Measurements from ENCODE around the gene BEX5.
"Not testable (repeated sequence)": the region's sequence is repeated elsewhere in the genome, so short reads cannot be mapped to it uniquely, and the experiment has no call there.

The BEX5 gene

GRCh38 chrX:102155806-102156179, at the start of gene BEX5:
TSS of gene BEX5 (minus strand) at chrX:102155977. CDS start at chrX:102154265, 1,712 bp downstream.
- in situ Hi-C loops (cut with MboI; ENCODE audit: low pct_unique_long_range_greater_than_20kb, low sequenced_read_pairs, unreplicated experiment): no loop called here
- DNase-seq (ENCODE audit: low spot score): no peak
- no peak for TF ChIP-seq CTCF (IDR thresholded peaks at IDR 0.05; ENCODE audit: extremely low read depth, insufficient read depth, missing control alignments)

DNA sequence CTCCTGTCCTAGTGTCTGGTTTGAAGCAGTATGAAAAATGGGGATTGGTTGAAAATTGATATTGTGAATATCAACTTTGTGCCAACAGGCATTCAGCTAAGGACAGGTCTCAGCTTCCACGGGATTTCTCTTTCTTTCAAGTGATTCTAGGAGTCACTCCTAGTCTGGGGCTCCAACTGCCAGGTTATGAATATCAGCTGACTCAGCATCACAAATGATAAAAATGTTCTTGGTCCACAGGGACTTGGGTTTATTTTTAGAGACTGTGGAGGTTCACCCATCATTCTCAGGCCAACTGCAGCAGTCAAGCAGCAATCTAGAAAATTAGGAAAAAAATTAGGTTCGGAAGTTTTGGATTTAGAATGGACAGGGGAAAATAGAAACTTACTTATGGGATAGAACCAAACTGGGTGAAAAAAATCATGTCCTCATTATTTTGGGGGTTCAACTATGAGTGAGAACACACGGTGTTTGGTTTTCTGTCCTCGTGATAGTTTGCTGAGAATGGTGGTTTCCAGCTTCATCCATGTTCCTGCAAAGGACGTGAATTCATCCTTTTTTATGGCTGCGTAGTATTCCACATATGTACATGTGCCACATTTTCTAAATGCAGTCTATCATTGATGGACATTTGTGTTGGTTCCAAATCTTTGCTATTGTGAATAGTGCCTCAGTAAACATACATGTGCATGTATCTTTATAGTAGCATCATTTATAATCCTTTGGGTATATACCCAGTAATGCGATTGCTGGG, 30.4 kb upstream of the BEX5 start:
- in situ Hi-C loops (cut with MboI; ENCODE audit: low pct_unique_long_range_greater_than_20kb, low sequenced_read_pairs, unreplicated experiment): no loop called here
- TF ChIP-seq CTCF (IDR thresholded peaks at IDR 0.05; ENCODE audit: extremely low read depth, insufficient read depth, missing control alignments): no peak
- DNase-seq (ENCODE audit: low spot score): no peak

DNA sequence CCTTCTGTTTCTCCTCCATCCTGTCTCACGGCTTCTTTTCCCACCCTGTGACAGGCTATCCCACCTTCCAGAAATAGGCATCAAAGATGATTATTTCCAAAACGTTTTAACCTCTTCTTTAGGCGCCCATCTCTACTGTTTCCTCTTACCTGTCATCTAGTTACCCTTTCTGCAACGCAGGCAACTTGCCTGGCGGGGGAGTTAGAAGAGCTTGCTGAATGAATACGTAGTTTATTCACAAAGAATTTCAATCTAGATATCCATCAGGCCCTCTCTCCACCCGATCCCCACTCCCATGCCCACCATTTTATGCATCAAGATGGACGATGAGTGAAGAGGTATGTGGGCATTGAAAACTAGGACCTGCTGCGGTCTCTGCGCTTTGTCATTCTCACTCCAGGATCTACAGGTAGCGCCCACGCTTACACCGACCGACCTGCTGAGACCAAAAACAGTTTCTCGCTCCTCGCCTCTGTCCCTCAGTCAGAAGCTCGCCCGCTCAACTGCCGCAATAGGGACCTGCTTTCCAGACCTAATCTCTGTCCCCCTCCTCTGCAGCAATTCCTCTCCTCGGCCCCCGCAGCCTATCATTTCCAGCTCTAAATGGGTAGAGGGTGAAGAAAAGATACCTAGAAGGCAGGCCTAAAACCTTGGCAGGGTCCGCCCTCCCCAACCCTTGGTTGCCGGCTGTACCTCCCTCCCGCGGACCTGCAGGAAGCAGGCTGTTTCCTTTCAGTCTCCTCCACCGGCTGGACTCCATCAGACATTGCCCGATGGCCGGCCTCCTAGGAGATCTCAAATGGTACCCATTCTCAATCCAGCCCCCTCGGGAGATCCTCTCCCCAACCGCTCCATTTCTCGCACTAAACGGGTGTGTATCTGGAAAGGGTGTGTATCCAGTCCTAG, 624 bp downstream of the BEX5 start:
- TF ChIP-seq CTCF (IDR thresholded peaks at IDR 0.05; ENCODE audit: extremely low read depth, insufficient read depth, missing control alignments): no peak
- no peak for DNase-seq (ENCODE audit: low spot score)
- in situ Hi-C loops (cut with MboI; ENCODE audit: low pct_unique_long_range_greater_than_20kb, low sequenced_read_pairs, unreplicated experiment): no loop called here

DNA sequence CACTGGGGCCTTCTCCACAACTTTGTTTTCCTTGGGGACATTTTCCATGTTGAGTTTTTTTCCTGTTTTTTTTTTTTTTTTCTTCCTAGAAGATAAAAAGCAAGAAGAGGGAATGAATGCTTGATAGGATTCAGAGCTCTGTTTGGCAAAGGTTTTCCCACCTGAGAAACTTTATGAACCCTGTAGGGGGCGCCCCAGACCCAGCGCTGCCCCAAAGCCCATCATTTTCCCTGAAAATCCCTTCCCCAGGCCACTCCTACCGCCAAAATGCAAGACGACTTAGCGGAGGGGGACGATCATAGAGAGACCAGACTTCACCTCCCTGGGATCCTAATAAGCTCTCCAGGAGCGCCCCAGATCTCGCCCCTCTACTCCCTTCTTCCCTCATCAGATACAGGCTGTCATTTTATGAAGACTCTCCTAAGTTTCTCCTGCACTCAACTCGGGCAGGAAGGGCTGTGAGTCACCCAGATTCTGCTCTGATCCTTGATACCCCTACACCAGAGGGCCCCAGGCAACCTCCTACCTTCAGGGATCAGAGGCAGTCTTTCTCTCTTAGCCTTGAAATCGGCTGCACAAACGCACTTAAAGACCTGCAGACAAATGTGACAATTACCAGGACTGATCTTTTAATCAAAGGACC, 1.4 kb downstream of the BEX5 start:
- peak; percentile 17 for TF ChIP-seq CTCF (IDR thresholded peaks at IDR 0.05; ENCODE audit: extremely low read depth, insufficient read depth, missing control alignments)
- DNase-seq (ENCODE audit: low spot score): no peak
- in situ Hi-C loops (cut with MboI; ENCODE audit: low pct_unique_long_range_greater_than_20kb, low sequenced_read_pairs, unreplicated experiment): no loop called here

DNA sequence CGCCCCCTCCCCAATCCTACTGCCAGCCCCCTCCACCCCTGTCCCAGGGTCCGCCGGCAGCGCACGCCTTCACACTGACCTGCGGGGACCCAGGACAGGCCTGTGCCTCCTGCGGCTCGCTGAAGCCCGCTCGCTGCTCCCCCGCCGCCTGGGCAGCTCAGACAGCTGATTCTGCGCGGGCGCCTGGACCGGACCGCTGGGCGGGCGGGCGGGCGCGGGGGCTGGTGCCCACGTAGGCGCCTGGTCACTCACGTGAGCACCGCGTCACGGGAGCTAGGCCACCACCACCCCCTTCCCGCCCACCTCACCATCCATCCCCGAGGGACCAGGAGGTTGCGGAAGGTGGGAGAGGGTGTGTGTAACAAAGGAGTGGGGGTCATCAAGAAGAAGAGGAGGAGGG, 13.5 kb downstream of the BEX5 start, which contains the start of gene TCEAL6:
Gene TCEAL6, minus strand, starts transcription at position 208 of the 400 bp plus-strand sequence.
- DNase-seq (ENCODE audit: low spot score); in situ Hi-C loops (cut with MboI; ENCODE audit: low pct_unique_long_range_greater_than_20kb, low sequenced_read_pairs, unreplicated experiment): not testable (repeated sequence)

DNA sequence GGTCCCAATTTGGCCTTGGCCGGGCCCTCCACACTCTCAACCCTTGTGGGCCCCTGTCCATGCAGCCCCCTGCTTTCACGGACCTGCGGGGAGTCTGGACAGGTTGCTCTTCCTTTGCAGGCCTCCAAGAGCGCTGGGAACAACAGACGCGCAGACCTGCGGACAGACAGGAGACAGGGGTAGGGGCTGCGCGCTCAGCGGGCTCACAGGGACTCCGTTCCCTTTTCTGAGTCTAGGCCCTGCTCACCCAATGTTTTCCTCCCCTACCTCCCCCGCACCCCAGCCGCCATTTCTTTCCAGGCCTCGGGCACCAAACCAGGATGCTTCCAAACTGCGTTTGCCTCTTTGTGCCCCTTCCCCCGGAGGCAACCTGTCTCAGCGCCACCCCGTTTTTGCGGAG, 14.1 kb downstream of the BEX5 start:
- in situ Hi-C loops (cut with MboI; ENCODE audit: low pct_unique_long_range_greater_than_20kb, low sequenced_read_pairs, unreplicated experiment); DNase-seq (ENCODE audit: low spot score): not testable (repeated sequence)

- in situ Hi-C loops (cut with MboI; ENCODE audit: low pct_unique_long_range_greater_than_20kb, low sequenced_read_pairs, unreplicated experiment); DNase-seq (ENCODE audit: low spot score): not testable (repeated sequence)
These were observed 14.9 kb downstream of the BEX5 start for GRCh38 chrX:102140876-102141275.

GRCh38 chrX:102138064-102138463, 17.7 kb downstream of the BEX5 start:
- no peak for TF ChIP-seq CTCF (IDR thresholded peaks at IDR 0.05; ENCODE audit: extremely low read depth, insufficient read depth, missing control alignments)
- no peak for DNase-seq (ENCODE audit: low spot score)
- in situ Hi-C loops (cut with MboI; ENCODE audit: low pct_unique_long_range_greater_than_20kb, low sequenced_read_pairs, unreplicated experiment): no loop called here

All from GM13977 (cell line).